H1 (cell line): ENCODE measurements around the gene PDE3A.

ENCODE experiments used
- POLR2A ChIP-seq, 2 experiments: IDR thresholded peaks; 1 replicate in 1 of 2; 2 replicates in 1 of 2; pipeline ENCODE4 v1.6.1; 2011; ENCODE audit warnings: low read depth in 2 of 2, low read length in 2 of 2, mild to moderate bottlenecking in 2 of 2; ENCODE audit errors: control extremely low read depth in 1 of 2
- POLR2AphosphoS5 ChIP-seq: IDR thresholded peaks from 2 replicates; pipeline ENCODE4 v1.6.1; 2011; ENCODE audit warnings: low read depth, low read length
- SP1 ChIP-seq: IDR thresholded peaks from 2 replicates; pipeline ENCODE4 v1.6.1; 2011; ENCODE audit warnings: low read depth, low read length
- TAF1 ChIP-seq: IDR thresholded peaks from 2 replicates; pipeline ENCODE4 v1.6.1; 2011; ENCODE audit warnings: mild to moderate bottlenecking, low read depth, low read length
- TEAD4 ChIP-seq: IDR thresholded peaks from 2 replicates; pipeline ENCODE4 v1.6.1; 2012; ENCODE audit warnings: low read depth, low read length, inconsistent platforms, mixed read lengths

DNA sequence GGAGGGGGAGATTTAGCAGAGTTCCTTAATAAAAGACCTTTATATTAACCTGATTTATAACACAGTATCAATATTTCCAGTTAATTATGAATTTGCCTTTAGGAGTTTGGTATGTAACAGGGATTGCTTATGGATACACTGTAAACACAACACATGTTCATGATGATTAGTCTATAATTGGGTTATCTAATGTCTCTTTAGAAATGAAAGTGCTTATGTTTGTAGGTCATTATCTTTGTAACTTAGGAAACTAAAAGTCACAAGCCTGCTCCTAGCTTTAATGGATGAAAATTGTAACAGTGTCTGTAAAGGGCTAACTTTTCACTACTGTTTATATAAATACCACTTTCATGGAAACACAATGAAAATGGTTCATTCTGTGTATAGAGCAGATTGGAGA is 9.4 kb downstream of the PDE3A start:
- TF ChIP-seq POLR2AphosphoS5 (no peak), TAF1 (no peak), POLR2A (IDR thresholded peaks at IDR 0.05; ENCODE audit: control extremely low read depth in 1 of 2, low read depth in 2 of 2, low read length in 2 of 2) (no peak), TEAD4 (no peak), SP1 (no peak)
